ENCODE measurements around the gene KLHL20.

The KLHL20 gene

GRCh38 chr1:173827611-173828010 is 112.8 kb downstream of the KLHL20 start:
- DNase-seq (ENCODE audit: low read depth in 2 of 3, low spot score in 2 of 3): no peak

DNA sequence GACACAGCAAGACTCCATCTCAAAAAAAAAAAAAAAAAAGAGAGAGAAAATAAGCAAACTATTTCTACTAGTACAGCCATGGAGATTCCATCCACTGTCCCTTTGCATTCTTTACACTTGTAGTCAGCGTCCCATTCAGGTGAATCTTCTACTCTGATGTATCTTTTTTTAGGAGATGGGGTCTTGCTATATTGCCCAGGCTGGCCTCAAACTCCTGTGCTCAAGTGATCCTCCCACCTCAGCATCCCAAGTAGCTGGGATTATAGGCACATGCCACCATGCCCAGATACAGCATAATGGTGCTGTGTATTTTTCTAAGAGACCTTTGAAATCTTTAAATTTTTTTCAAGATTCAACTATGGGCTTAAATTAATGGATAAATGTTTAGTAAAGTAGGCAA is 118.0 kb downstream of the KLHL20 start:
- DNase-seq (ENCODE audit: low read depth in 2 of 3, low spot score in 2 of 3): no peak

Measured in activated CD8-positive, alpha-beta memory T cell treated with anti-CD3 and anti-CD28 coated beads for 48 hours (primary cell).